Activated CD8-positive, alpha-beta T cell treated with anti-CD3 and anti-CD28 coated beads, Interleukin-2, amount 10 ng/mL, durations not matched to agents 7 days and 5 days (primary cell): ENCODE data around the gene KHDC4. TPM values are rescaled to one million over a fixed set of nuclear protein-coding genes. Genes with fewer than 3 reads are reported as not detected.
"Not testable (repeated sequence)": the region's sequence is repeated elsewhere in the genome, so short reads cannot be mapped to it uniquely, and the experiment has no call there.

Source experiments
- ATAC-seq: fragments of 150-1000 bp; cut with Tn5 transposase; one replicate; pipeline ENCODE4 v1.10.0; 2021; ENCODE audit warnings: moderate library complexity
- CTCF ChIA-PET: fragments of 350-600 bp; sonication (Branson Sonifier 250); formaldehyde crosslinking; loops from one replicate; lab custom pipeline; 2021; ENCODE audit warnings: antibody characterized with exemption; lab: Charles Lee
- POLR2A ChIA-PET: fragments of 350-600 bp; sonication (Branson Sonifier 250); formaldehyde crosslinking; loops from one replicate; lab custom pipeline; 2021; ENCODE audit warnings: antibody characterized with exemption; lab: Charles Lee
- DNase-seq: peaks from one replicate; pipeline ENCODE4 v3.0.0-alpha.2; 2020
- H3K27ac Mint-ChIP-seq: one replicate; pipeline ENCODE4 v1.8.0; 2021; ENCODE audit warnings: mild to moderate bottlenecking, mixed read lengths
- H3K27me3 Mint-ChIP-seq: one replicate; pipeline ENCODE4 v1.8.0; 2021; ENCODE audit warnings: low read depth, mixed read lengths
- H3K36me3 Mint-ChIP-seq: one replicate; pipeline ENCODE4 v1.8.0; 2021; ENCODE audit warnings: low read depth, mixed read lengths
- H3K4me1 Mint-ChIP-seq: one replicate; pipeline ENCODE4 v1.8.0; 2021; ENCODE audit warnings: low read depth, mixed read lengths
- H3K4me3 Mint-ChIP-seq: one replicate; pipeline ENCODE4 v1.8.0; 2021; ENCODE audit warnings: mild to moderate bottlenecking, mixed read lengths
- H3K9me3 Mint-ChIP-seq: one replicate; pipeline ENCODE4 v1.8.0; 2022; ENCODE audit warnings: mixed read lengths; ENCODE audit not compliant: insufficient read depth
- total RNA-seq, 2 experiments: library from RNA; stranded (reverse); gene quantifications; one replicate each; pipeline ENCODE4 v1.2.3, GENCODE V29; 2021

KHDC4 gene
- total RNA-seq, 2 experiments from 2014 or later: 64.5 to 68.9 TPM

DNA sequence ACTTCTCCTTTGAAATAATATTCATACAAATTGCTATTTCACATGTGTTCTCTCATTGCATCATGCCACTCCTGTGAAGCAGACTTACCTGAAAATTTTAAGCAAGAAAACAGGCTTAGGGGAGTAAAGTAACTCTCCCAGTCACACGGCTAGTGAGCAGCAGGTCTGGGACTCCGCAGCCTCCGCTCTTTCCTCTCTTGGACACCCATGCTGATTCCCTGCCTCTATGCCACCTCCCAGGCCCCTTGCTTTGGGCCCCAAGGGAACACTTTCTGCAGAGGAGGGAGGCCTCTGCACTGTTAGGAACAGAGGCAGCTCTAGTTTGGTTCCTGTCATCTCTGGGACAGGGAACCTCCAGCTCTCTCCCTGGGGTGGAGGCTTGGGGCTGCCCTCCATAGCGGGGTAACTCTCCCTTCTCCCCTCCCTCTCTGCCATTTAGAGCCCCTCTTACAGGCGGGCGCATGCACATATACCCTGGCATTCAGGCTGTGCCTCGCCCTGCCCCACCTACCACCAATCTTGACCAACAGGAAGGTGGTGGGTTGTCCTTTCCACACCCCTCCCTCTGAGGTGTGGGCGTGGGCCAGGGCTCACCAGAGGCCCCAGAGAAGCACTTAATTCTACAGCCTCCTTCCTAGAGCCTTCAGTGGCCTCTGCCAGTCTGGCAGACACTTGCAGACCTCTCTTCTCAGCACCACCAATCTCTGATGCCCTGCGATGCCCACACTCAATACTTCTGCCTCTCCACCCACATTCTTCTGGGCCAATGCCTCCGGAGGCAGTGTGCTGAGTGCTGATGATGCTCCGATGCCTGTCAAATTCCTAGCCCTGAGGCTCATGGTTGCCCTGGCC lies 7.0 kb upstream of the KHDC4 start, which contains the start of gene RXFP4:
Gene RXFP4, plus strand, starts transcription at position 646 of the 852 bp plus-strand sequence. Its CDS starts 72 bp downstream, at position 718.
- CTCF ChIA-PET: interaction anchor here (1.3 to 5.7 kb wide), 4 partner anchors 13 to 125 kb away, joined by 4 to 144 read pairs (median 62); partner anchors contain the start of gene ARHGEF2
- Mint-ChIP-seq H3K9me3 (no peaks in the 10 kb centered on the region), H3K4me3 (peak within 1 kb of the TSS; percentile 47), H3K27me3 (no peaks in the 10 kb centered on the region), H3K4me1 (peaks cover 62% of the 10 kb centered on the region), H3K36me3 (peaks cover 8% of the 10 kb centered on the region), H3K27ac (peak within 1 kb of the TSS; percentile 94)
- ATAC-seq (peak; percentile 9), DNase-seq (no peak)
- POLR2A ChIA-PET: interaction anchor here (1.8 to 5.2 kb wide), 3 partner anchors 35 to 48 kb away, joined by 8 to 45 read pairs (median 13); partner anchors contain the start of gene ARHGEF2

DNA sequence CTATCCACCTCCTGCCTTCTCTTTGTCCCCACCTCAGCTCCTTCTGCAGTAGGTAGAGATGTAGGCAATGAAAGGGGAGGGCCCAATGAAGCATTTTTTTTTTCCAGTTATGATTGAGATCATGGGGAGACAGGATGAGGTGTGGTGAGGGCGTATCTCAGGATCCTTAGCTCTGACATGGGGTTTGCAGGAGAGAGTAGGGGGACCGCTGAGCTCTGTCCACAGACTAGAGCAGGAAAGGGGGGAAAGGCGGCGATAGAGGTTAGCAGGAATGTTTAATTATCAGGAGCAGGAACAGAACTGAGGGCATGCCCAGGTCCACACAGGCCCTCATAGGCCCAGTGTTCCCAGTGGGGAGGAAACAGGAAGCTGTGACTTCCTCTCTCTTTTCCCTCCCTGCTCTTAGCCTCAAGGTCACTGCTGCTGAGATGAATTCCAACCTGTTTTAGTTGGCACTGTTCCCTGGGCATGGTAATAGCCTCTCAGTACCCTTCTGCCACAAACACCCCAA lies 6.3 kb upstream of the KHDC4 start:
- ATAC-seq (peak; percentile 16), DNase-seq (no peak)
- POLR2A ChIA-PET: interaction anchor here (0.7 to 2.4 kb wide), 3 partner anchors 38 to 109 kb away, joined by 7 to 13 read pairs (median 8); partner anchors contain the start of gene ARHGEF2
- Mint-ChIP-seq H3K4me3 (peak overlapping the region; percentile 47), H3K27ac (peak overlapping the region; percentile 94), H3K36me3 (peaks cover 4% of the 10 kb centered on the region), H3K9me3 (no peaks in the 10 kb centered on the region), H3K4me1 (peaks cover 59% of the 10 kb centered on the region), H3K27me3 (no peaks in the 10 kb centered on the region)
- CTCF ChIA-PET: interaction anchor here (1.1 to 5.7 kb wide), 5 partner anchors 14 to 126 kb away, joined by 3 to 144 read pairs (median 11); partner anchors contain the start of gene ARHGEF2

DNA sequence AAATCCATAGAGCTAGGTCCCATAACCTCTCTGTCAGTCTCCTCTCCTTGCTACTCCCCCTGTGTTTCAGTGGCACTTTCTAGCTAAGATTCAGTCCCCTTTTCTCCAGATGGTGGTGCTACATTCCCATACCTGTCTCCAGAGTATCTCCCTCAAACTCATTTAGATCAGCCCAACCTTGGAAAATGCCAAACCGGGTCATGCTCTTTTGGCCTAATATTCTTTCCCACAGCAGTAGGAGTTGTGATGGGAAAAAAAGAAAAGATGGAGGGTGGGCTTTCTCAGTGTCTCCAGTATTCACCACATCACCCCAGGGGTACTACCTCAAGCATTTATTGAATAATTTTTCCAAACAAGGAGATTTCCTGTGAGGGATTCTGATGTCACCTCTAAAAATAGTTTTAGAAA lies 4.0 kb upstream of the KHDC4 start:
- Mint-ChIP-seq H3K36me3 (peaks cover 3% of the 10 kb centered on the region), H3K27me3 (no peaks in the 10 kb centered on the region), H3K9me3 (no peaks in the 10 kb centered on the region), H3K4me1 (peaks cover 43% of the 10 kb centered on the region), H3K4me3 (no peak overlapping the region), H3K27ac (no peak overlapping the region)
- DNase-seq (peak; percentile 63), ATAC-seq (peak; percentile 15)
- ChIA-PET CTCF (interaction anchor here (0.6 to 5.7 kb wide), 26 partner anchors 8 to 185 kb away, joined by 3 to 144 read pairs (median 5); partner anchors contain the start of genes ARHGEF2 and SSR2), POLR2A (interaction anchor here (0.6 to 2.2 kb wide), 8 partner anchors 8 to 79 kb away, joined by 3 to 9 read pairs (median 4); partner anchors contain the start of genes ARHGEF2 and SYT11)

DNA sequence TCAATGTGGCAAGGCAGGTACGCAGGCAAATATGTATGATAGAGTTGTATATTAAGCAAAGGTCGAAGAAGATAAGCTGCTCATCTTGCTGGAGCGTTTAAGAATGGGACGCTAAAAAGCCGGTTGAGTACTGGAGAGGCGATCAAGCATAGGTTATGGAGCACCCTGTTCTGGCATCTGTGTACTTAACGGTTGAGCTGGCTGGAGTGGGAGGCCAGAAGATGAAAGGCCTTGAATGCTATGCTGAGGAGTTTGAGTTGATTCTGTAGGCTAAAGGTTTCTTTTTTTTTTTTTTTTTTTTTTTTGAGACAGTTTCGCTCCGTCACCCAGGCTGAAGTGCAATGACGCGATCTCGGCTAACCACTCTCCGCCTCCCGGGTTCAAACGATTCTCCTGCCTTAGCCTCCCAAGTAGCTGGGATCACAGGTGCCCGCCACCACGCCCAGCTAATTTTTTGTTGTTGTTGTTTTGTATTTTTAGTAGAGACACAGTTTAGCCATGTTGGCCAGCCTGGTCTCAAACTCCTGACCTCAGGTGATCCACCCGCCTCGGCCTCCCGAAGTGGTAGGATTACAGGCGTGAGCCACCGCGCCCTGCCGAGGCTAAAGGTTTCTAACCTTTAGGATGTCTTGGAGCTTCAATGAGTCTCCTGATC lies 850 bp upstream of the KHDC4 start:
- Mint-ChIP-seq H3K4me1 (peaks cover 46% of the 10 kb centered on the region), H3K36me3 (peaks cover 29% of the 10 kb centered on the region), H3K4me3 (no peak overlapping the region), H3K27ac (no peak overlapping the region), H3K9me3 (no peaks in the 10 kb centered on the region), H3K27me3 (no peaks in the 10 kb centered on the region)
- no peak for ATAC-seq
- CTCF ChIA-PET: interaction anchor here (0.8 to 4.9 kb wide), 10 partner anchors 9 to 131 kb away, joined by 3 to 96 read pairs (median 14); partner anchors contain the start of genes ARHGEF2, SSR2 and UBQLN4
- POLR2A ChIA-PET: interaction anchor here (0.6 to 4.2 kb wide), 11 partner anchors 9 to 89 kb away, joined by 3 to 39 read pairs (median 8); partner anchors contain the start of gene ARHGEF2
- no peak for DNase-seq

DNA sequence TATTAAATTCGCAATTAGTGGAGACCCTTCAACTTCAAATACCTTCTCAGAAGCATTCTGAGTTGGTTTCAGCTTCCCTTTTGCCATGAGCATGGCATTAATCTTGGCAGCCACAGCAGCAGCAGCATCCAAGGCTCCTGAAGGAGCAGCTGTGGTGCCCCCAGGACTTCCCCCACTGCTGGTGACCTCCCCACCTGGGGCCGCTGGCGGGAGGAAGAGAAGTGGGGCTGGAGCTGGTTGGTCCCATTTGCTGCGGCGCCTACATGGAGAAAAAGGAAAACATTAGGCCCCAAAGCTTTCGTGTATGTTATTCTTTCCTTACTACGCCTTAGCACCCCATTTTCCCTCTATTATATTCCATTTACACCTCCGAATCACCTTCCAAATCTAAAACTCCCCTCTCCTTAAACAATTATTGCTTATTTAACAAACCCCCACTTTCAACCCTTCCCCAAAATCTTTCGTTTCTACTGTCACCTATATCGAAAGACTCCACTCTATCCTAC lies 569 bp downstream of the KHDC4 start:
- ATAC-seq: no peak
- ChIA-PET POLR2A (interaction anchor here (0.6 to 4.2 kb wide), 18 partner anchors 11 to 133 kb away, joined by 3 to 39 read pairs (median 4); partner anchors contain the start of gene ARHGEF2), CTCF (interaction anchor here (0.8 to 4.9 kb wide), 11 partner anchors 12 to 195 kb away, joined by 3 to 96 read pairs (median 11); partner anchors contain the start of gene ARHGEF2)
- H3K4me1 Mint-ChIP-seq: peaks cover 48% of the 10 kb centered on the region
- peaks cover 38% of the 10 kb centered on the region for H3K36me3 Mint-ChIP-seq
- no peak for DNase-seq
- H3K9me3 Mint-ChIP-seq: no peaks in the 10 kb centered on the region
- H3K4me3 Mint-ChIP-seq: no peak overlapping the region
- H3K27me3 Mint-ChIP-seq: no peaks in the 10 kb centered on the region
- H3K27ac Mint-ChIP-seq: no peak overlapping the region

DNA sequence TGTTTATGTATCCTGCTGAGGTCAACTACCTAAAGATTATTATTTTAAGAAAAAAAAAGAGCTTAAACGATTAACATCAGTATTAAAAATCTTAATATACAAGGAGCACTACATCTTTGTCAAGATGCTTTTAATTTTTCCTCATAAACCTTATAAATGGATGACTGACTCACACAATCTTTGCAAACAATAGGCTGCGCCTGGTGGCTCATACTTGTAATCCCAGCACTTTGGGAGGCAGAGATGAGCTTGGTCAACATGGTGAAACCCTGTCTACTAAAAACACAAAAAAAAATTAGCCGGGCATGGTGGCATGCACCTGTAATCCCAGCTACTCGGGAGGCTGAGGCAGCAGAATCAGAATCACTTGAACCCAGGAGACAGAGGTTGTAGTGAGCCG lies 1.7 kb downstream of the KHDC4 start:
- no peaks in the 10 kb centered on the region for H3K9me3 Mint-ChIP-seq
- peak overlapping the region; percentile 60 for H3K27ac Mint-ChIP-seq
- peaks cover 47% of the 10 kb centered on the region for H3K36me3 Mint-ChIP-seq
- ChIA-PET CTCF (interaction anchor here (1.2 to 4.9 kb wide), 7 partner anchors 9 to 134 kb away, joined by 3 to 96 read pairs (median 16); partner anchors contain the start of gene ARHGEF2), POLR2A (interaction anchor here (0.9 to 4.2 kb wide), 4 partner anchors 12 to 280 kb away, joined by 3 to 39 read pairs (median 10); partner anchors contain the start of genes PMF1 and SYT11)
- no peaks in the 10 kb centered on the region for H3K27me3 Mint-ChIP-seq
- no peak overlapping the region for H3K4me3 Mint-ChIP-seq
- ATAC-seq: no peak
- H3K4me1 Mint-ChIP-seq: peaks cover 41% of the 10 kb centered on the region
- no peak for DNase-seq

DNA sequence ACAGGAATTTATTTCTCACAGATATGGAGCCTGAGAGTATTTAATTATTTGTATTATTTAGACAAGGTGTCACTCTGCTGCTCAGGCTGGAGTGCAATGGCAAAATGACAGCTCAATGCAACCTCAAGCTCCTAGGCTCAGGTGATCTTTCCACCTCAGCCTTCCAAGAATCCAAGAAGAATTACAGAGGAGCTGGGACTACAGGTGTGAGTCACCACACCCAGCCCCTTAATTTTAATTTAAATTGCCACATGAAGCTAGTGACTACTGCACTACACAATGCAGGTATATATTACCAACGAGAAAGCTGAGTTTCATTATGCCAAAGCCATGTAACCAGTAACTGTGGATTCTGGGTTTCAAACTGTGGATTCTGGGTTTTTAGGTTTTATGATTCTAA lies 2.1 kb downstream of the KHDC4 start:
- H3K27ac Mint-ChIP-seq: no peak overlapping the region
- peaks cover 42% of the 10 kb centered on the region for H3K4me1 Mint-ChIP-seq
- ChIA-PET CTCF (interaction anchor here (1.2 to 4.9 kb wide), 8 partner anchors 9 to 134 kb away, joined by 3 to 96 read pairs (median 10); partner anchors contain the start of gene ARHGEF2), POLR2A (interaction anchor here (0.9 to 4.2 kb wide), 3 partner anchors 12 to 281 kb away, joined by 3 to 39 read pairs (median 3); partner anchors contain the start of genes PMF1 and SYT11)
- no peaks in the 10 kb centered on the region for H3K27me3 Mint-ChIP-seq
- no peak overlapping the region for H3K4me3 Mint-ChIP-seq
- DNase-seq (no peak), ATAC-seq (no peak)
- peaks cover 51% of the 10 kb centered on the region for H3K36me3 Mint-ChIP-seq
- no peaks in the 10 kb centered on the region for H3K9me3 Mint-ChIP-seq

DNA sequence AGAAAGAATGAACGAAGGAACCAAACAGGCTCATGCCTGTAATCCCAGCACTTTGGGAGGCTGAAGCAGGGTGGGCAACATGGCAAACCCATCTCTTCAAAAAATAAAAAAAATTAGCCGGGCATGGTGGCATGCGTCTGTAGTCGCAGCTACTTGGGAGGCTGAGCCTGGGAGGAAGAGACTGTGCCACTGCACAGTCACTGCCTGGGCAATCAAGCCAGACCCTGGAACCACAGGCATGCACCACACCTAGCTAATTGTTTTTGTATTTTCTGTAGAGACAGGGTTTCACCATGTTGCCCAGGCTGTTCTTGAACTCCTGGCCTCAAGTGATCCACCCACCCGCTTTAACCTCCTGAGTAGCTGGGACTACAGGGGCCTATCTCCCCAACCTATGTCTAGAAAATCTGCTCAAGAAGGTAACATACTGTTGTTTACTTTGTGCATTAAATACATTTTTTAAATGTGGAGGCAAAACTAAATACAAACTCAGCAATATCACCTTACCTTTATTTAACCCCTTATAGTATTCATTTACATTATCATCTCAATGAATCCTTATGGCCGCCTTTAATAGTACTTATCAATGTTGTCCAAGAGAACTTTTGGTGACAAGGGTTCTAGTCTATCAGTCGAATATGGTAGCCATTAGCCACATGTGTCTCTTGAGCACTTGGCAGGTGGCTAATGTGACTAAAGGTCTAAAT lies 2.7 kb downstream of the KHDC4 start:
- peaks cover 57% of the 10 kb centered on the region for H3K36me3 Mint-ChIP-seq
- ChIA-PET POLR2A (interaction anchor here (4.2 kb wide), 1 partner anchor 13 kb away, joined by 39 read pairs; no protein-coding TSS in a partner anchor), CTCF (interaction anchor here (0.6 to 4.9 kb wide), 8 partner anchors 8 to 135 kb away, joined by 3 to 96 read pairs (median 4); no protein-coding TSS in a partner anchor)
- H3K27me3 Mint-ChIP-seq: no peaks in the 10 kb centered on the region
- H3K27ac Mint-ChIP-seq: peak overlapping the region; percentile 60
- peaks cover 46% of the 10 kb centered on the region for H3K4me1 Mint-ChIP-seq
- DNase-seq (no peak), ATAC-seq (no peak)
- H3K4me3 Mint-ChIP-seq: no peak overlapping the region
- no peaks in the 10 kb centered on the region for H3K9me3 Mint-ChIP-seq

DNA sequence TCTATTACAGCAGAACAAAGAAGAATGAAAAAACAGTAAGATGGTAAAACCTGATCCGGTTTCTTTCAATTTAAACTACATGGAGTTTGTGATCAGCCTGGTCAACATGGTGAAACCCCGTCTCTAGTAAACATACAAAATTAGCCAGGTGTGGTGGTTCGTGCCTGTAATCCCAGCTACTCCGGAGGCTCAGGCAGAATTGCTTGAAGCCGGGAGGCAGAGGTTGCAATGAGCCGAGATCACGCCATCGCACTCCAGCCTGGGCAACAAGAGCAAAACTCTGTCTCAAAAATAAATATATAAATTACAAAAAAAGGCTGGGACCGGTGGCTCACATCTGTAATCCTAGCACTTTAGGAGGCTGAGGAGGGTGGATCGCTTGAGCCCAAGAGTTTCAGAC lies 3.5 kb downstream of the KHDC4 start:
- Mint-ChIP-seq H3K4me3 (peak overlapping the region; percentile 52), H3K4me1 (peaks cover 42% of the 10 kb centered on the region), H3K36me3 (peaks cover 62% of the 10 kb centered on the region), H3K27ac (peak overlapping the region; percentile 60)
- CTCF ChIA-PET: interaction anchor here (0.6 to 3.7 kb wide), 6 partner anchors 13 to 136 kb away, joined by 3 to 20 read pairs (median 3); no protein-coding TSS in a partner anchor
- POLR2A ChIA-PET, DNase-seq, H3K27me3 Mint-ChIP-seq, H3K9me3 Mint-ChIP-seq, ATAC-seq: not testable (repeated sequence)

DNA sequence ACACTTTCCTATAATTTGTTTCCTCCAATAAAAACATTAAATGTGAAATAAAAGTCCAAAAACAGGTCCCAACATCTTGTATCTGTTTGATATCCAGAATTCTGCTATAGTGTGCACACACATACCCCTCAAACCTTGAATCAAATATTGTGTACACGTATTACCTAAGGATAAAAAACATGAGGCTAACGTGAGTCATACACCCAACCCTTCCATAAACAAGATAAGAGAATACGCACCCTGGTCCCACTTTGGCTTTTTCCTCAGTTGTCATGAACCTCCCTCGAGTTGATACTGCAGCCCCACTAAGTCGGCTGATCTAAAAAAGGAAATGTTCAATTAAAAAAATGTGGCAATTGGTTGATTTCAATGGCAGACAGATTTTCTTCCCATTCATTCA lies 5.2 kb downstream of the KHDC4 start:
- Mint-ChIP-seq H3K27me3 (no peaks in the 10 kb centered on the region), H3K4me3 (no peak overlapping the region), H3K9me3 (no peaks in the 10 kb centered on the region), H3K27ac (no peak overlapping the region), H3K4me1 (peaks cover 42% of the 10 kb centered on the region), H3K36me3 (peaks cover 68% of the 10 kb centered on the region)
- POLR2A ChIA-PET: no interaction called here
- DNase-seq (no peak), ATAC-seq (no peak)
- CTCF ChIA-PET: interaction anchor here (1.1 kb wide), 1 partner anchor 60 kb away, joined by 4 read pairs; no protein-coding TSS in a partner anchor
